HEK293 (cell line): Measurements from ENCODE around the gene TBX5.

Experiments used
- CTCF ChIA-PET: fragments of 350-600 bp; formaldehyde crosslinking; extraction: SDS; loops from one replicate; lab custom pipeline; 2021; ENCODE audit warnings: antibody characterized with exemption; lab: Yijun Ruan, JAX
- POLR2A ChIA-PET: fragments of 300-600 bp; formaldehyde crosslinking; extraction: SDS; loops from one replicate; lab custom pipeline; 2020; ENCODE audit warnings: antibody characterized with exemption, inconsistent platforms; lab: Yijun Ruan, JAX
- H3K27ac ChIP-seq: fragments of 200-500 bp; sonication (Bioruptor generic); 2 replicates; pipeline ENCODE4 v1.5.1; 2014; ENCODE audit warnings: low read depth, low read length, control low read depth, inconsistent platforms; ENCODE audit errors: extremely low read depth
- H3K36me3 ChIP-seq, 2 experiments: fragments of 200-500 bp in 1 of 2; sonication (Bioruptor generic) in 1 of 2; 1 replicate in 1 of 2; 2 replicates in 1 of 2; pipeline ENCODE4 v1.5.1; 2014 to 2017; ENCODE audit warnings: inconsistent platforms in 2 of 2, low read length in 2 of 2; ENCODE audit not compliant: control insufficient read depth in 2 of 2, insufficient read depth in 1 of 2
- H3K4me1 ChIP-seq: fragments of 200-500 bp; sonication (Bioruptor generic); 2 replicates; pipeline ENCODE4 v1.5.1; 2014; ENCODE audit warnings: mild to moderate bottlenecking, low read length, inconsistent platforms; ENCODE audit not compliant: control insufficient read depth, insufficient read depth
- H3K4me3 ChIP-seq: 2 replicates; pipeline ENCODE4 v1.5.1; 2011; ENCODE audit warnings: low read depth, mild to moderate bottlenecking, control low read depth, low read length, moderate library complexity
- H3K9me3 ChIP-seq: fragments of 200-500 bp; sonication (Bioruptor generic); 2 replicates; pipeline ENCODE4 v1.5.1; 2014; ENCODE audit warnings: low read depth, low read length, inconsistent platforms; ENCODE audit not compliant: control insufficient read depth, insufficient read depth
- BCL11A ChIP-seq: fragments of 450-650 bp; formaldehyde crosslinking; IDR thresholded peaks from 2 replicates; pipeline ENCODE4 v1.5.1; 2016; ENCODE audit warnings: low read depth, missing biosample characterization, missing genetic modification characterization
- REPIN1 ChIP-seq: fragments of 450-650 bp; formaldehyde crosslinking; IDR thresholded peaks from 2 replicates; pipeline ENCODE4 v1.5.1; 2017; ENCODE audit warnings: missing biosample characterization, missing genetic modification characterization, low read depth
- ZBTB7A ChIP-seq: fragments of 450-650 bp; formaldehyde crosslinking; IDR thresholded peaks from 2 replicates; pipeline ENCODE4 v1.5.1; 2016; ENCODE audit warnings: low read depth, missing biosample characterization, missing genetic modification characterization
- ZBTB8A ChIP-seq: fragments of 450-650 bp; formaldehyde crosslinking; IDR thresholded peaks from 2 replicates; pipeline ENCODE4 v1.5.1; 2016; ENCODE audit warnings: missing biosample characterization, missing genetic modification characterization
- ZFP3 ChIP-seq: fragments of 450-650 bp; formaldehyde crosslinking; IDR thresholded peaks from 2 replicates; pipeline ENCODE4 v1.5.1; 2016; ENCODE audit warnings: low read depth, missing biosample characterization, missing genetic modification characterization
- ZNF2 ChIP-seq: fragments of 450-650 bp; formaldehyde crosslinking; IDR thresholded peaks from 2 replicates; pipeline ENCODE4 v1.5.1; 2016; ENCODE audit warnings: missing biosample characterization, missing genetic modification characterization
- ZNF221 ChIP-seq: fragments of 450-650 bp; formaldehyde crosslinking; IDR thresholded peaks from 2 replicates; pipeline ENCODE4 v1.5.1; 2017; ENCODE audit warnings: missing biosample characterization, missing genetic modification characterization, borderline replicate concordance
- ZNF324 ChIP-seq: fragments of 450-650 bp; formaldehyde crosslinking; IDR thresholded peaks from 2 replicates; pipeline ENCODE4 v1.5.1; 2016; ENCODE audit warnings: missing biosample characterization, missing genetic modification characterization
- ZNF366 ChIP-seq: fragments of 450-650 bp; formaldehyde crosslinking; conservative IDR thresholded peaks from 2 replicates; pipeline ENCODE4 v1.5.1; 2016; ENCODE audit warnings: missing biosample characterization, missing genetic modification characterization
- ZNF521 ChIP-seq: fragments of 450-650 bp; formaldehyde crosslinking; IDR thresholded peaks from 2 replicates; pipeline ENCODE4 v1.5.1; 2017; ENCODE audit warnings: missing biosample characterization, mild to moderate bottlenecking, missing genetic modification characterization
- ZNF610 ChIP-seq: fragments of 450-650 bp; formaldehyde crosslinking; IDR thresholded peaks from 2 replicates; pipeline ENCODE4 v1.5.1; 2016; ENCODE audit warnings: missing biosample characterization, missing genetic modification characterization, borderline replicate concordance
- ZNF670 ChIP-seq: fragments of 450-650 bp; formaldehyde crosslinking; IDR thresholded peaks from 2 replicates; pipeline ENCODE4 v1.5.1; 2016; ENCODE audit warnings: missing biosample characterization, missing genetic modification characterization, low read depth
- ZNF76 ChIP-seq: fragments of 450-650 bp; formaldehyde crosslinking; IDR thresholded peaks from 2 replicates; pipeline ENCODE4; 2016; ENCODE audit warnings: low read depth, missing biosample characterization, missing genetic modification characterization, borderline replicate concordance
- ZNF776 ChIP-seq: fragments of 450-650 bp; formaldehyde crosslinking; IDR thresholded peaks from 2 replicates; pipeline ENCODE4 v1.5.0; 2017; ENCODE audit warnings: missing biosample characterization, missing genetic modification characterization, borderline replicate concordance
- ZNF777 ChIP-seq: fragments of 450-650 bp; formaldehyde crosslinking; IDR thresholded peaks from 2 replicates; pipeline ENCODE4 v1.5.1; 2017; ENCODE audit warnings: missing biosample characterization, missing genetic modification characterization, borderline replicate concordance
- TF ChIP-seq, protein P1 (sequence below): fragments of 450-650 bp; formaldehyde crosslinking; IDR thresholded peaks from 2 replicates; pipeline ENCODE4 v1.5.1; 2016; ENCODE audit warnings: missing biosample characterization, missing genetic modification characterization
- TF ChIP-seq, protein P2 (sequence below): fragments of 450-650 bp; formaldehyde crosslinking; IDR thresholded peaks from 2 replicates; pipeline ENCODE4 v1.5.1; 2016; ENCODE audit warnings: missing biosample characterization, missing genetic modification characterization
- TF ChIP-seq, protein P3 (sequence below): fragments of 450-650 bp; formaldehyde crosslinking; IDR thresholded peaks from 2 replicates; pipeline ENCODE4 v1.5.1; 2017; ENCODE audit warnings: missing biosample characterization, missing genetic modification characterization
- TF ChIP-seq, protein P4 (sequence below): sonication (generic); formaldehyde crosslinking; IDR thresholded peaks from 2 replicates; pipeline ENCODE4 v1.8.1; 2022; ENCODE audit warnings: mild to moderate bottlenecking, moderate library complexity, missing genetic modification reagents
- TF ChIP-seq, protein P5 (sequence below): fragments of 450-650 bp; formaldehyde crosslinking; IDR thresholded peaks from 2 replicates; pipeline ENCODE4 v1.5.1; 2016; ENCODE audit warnings: missing biosample characterization, missing genetic modification characterization, borderline replicate concordance

Gene TBX5

DNA sequence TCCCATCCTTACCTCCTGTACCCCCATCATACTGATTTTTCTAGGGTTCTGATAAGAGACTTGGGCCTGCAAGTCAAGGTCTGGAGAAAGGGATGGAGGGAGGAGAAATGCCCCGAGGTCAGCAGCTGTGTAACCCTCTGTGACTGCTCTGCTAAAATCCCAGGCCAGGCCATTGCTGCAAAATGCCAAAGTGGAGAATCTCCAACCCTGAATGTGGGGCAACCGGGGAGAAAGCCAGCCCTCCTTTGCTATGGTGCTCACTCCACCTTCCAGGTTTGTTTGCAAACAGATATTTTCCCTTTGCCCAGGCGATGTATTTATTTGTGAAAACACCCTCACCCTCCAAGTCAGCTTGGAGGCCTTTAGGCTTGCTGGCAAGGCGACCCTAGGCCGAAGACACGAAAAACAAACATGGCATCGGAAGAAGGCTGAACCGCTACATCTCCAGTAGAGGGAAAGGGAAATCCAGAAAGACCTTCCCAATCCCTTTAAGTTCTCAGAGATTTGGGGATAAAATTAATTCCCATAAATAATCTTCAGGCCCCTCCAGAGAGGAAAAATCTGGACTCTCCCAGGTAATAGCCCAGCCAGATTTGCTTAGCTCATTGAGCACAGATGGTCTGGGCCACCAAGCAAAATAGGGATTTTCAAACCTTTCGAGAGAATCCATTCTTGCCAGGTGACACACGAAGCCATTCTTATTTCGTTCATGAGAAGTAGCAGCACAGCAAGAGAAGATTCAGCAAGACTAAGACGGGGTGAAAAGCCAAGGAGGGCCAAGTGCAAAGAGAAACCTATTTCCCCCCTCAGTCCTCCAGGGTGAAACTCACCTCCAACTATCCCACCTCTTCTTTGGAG, 1.3 kb upstream of the TBX5 start:
- Histone ChIP-seq H3K4me3 (no peak overlapping the region), H3K4me1 (no peaks in the 10 kb centered on the region), H3K9me3 (no peaks in the 10 kb centered on the region), H3K27ac (no peak overlapping the region), H3K36me3 (no peaks in the 10 kb centered on the region)
- ChIA-PET CTCF (no interaction called here), POLR2A (no interaction called here)
- TF ChIP-seq BCL11A (tag by site-specific recombination) (no peak), ZNF76 (tag by site-specific recombination) (no peak), REPIN1 (tag by site-specific recombination) (no peak), ZBTB7A (tag by site-specific recombination) (no peak), ZNF324 (no peak), ZNF776 (tag by site-specific recombination) (no peak), ZBTB8A (no peak), ZNF366 (no peak), ZNF670 (tag by site-specific recombination) (no peak), ZNF2 (tag by site-specific recombination) (no peak), ZNF221 (tag by site-specific recombination) (no peak), ZNF610 (tag by site-specific recombination) (no peak), ZNF777 (tag by site-specific recombination) (no peak), ZFP3 (tag by site-specific recombination) (no peak), ZNF521 (no peak)
- TF ChIP-seq, protein P1, sequence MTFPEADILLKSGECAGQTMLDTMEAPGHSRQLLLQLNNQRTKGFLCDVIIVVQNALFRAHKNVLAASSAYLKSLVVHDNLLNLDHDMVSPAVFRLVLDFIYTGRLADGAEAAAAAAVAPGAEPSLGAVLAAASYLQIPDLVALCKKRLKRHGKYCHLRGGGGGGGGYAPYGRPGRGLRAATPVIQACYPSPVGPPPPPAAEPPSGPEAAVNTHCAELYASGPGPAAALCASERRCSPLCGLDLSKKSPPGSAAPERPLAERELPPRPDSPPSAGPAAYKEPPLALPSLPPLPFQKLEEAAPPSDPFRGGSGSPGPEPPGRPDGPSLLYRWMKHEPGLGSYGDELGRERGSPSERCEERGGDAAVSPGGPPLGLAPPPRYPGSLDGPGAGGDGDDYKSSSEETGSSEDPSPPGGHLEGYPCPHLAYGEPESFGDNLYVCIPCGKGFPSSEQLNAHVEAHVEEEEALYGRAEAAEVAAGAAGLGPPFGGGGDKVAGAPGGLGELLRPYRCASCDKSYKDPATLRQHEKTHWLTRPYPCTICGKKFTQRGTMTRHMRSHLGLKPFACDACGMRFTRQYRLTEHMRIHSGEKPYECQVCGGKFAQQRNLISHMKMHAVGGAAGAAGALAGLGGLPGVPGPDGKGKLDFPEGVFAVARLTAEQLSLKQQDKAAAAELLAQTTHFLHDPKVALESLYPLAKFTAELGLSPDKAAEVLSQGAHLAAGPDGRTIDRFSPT, result no peak
- TF ChIP-seq, protein P2, sequence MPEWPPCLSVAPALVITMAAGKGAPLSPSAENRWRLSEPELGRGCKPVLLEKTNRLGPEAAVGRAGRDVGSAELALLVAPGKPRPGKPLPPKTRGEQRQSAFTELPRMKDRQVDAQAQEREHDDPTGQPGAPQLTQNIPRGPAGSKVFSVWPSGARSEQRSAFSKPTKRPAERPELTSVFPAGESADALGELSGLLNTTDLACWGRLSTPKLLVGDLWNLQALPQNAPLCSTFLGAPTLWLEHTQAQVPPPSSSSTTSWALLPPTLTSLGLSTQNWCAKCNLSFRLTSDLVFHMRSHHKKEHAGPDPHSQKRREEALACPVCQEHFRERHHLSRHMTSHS, result no peak
- TF ChIP-seq, protein P3, sequence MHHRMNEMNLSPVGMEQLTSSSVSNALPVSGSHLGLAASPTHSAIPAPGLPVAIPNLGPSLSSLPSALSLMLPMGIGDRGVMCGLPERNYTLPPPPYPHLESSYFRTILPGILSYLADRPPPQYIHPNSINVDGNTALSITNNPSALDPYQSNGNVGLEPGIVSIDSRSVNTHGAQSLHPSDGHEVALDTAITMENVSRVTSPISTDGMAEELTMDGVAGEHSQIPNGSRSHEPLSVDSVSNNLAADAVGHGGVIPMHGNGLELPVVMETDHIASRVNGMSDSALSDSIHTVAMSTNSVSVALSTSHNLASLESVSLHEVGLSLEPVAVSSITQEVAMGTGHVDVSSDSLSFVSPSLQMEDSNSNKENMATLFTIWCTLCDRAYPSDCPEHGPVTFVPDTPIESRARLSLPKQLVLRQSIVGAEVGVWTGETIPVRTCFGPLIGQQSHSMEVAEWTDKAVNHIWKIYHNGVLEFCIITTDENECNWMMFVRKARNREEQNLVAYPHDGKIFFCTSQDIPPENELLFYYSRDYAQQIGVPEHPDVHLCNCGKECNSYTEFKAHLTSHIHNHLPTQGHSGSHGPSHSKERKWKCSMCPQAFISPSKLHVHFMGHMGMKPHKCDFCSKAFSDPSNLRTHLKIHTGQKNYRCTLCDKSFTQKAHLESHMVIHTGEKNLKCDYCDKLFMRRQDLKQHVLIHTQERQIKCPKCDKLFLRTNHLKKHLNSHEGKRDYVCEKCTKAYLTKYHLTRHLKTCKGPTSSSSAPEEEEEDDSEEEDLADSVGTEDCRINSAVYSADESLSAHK, result no peak
- TF ChIP-seq, protein P4, sequence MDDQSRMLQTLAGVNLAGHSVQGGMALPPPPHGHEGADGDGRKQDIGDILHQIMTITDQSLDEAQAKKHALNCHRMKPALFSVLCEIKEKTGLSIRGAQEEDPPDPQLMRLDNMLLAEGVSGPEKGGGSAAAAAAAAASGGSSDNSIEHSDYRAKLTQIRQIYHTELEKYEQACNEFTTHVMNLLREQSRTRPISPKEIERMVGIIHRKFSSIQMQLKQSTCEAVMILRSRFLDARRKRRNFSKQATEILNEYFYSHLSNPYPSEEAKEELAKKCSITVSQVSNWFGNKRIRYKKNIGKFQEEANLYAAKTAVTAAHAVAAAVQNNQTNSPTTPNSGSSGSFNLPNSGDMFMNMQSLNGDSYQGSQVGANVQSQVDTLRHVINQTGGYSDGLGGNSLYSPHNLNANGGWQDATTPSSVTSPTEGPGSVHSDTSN (CRISPR knock-in tag), result no peak
- TF ChIP-seq, protein P5, sequence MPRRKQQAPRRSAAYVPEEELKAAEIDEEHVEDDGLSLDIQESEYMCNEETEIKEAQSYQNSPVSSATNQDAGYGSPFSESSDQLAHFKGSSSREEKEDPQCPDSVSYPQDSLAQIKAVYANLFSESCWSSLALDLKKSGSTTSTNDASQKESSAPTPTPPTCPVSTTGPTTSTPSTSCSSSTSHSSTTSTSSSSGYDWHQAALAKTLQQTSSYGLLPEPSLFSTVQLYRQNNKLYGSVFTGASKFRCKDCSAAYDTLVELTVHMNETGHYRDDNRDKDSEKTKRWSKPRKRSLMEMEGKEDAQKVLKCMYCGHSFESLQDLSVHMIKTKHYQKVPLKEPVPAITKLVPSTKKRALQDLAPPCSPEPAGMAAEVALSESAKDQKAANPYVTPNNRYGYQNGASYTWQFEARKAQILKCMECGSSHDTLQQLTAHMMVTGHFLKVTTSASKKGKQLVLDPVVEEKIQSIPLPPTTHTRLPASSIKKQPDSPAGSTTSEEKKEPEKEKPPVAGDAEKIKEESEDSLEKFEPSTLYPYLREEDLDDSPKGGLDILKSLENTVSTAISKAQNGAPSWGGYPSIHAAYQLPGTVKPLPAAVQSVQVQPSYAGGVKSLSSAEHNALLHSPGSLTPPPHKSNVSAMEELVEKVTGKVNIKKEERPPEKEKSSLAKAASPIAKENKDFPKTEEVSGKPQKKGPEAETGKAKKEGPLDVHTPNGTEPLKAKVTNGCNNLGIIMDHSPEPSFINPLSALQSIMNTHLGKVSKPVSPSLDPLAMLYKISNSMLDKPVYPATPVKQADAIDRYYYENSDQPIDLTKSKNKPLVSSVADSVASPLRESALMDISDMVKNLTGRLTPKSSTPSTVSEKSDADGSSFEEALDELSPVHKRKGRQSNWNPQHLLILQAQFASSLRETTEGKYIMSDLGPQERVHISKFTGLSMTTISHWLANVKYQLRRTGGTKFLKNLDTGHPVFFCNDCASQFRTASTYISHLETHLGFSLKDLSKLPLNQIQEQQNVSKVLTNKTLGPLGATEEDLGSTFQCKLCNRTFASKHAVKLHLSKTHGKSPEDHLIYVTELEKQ (tag by site-specific recombination), result no peak
